LNCaP clone FGC (cell line): ENCODE data around the gene POU6F2.

Experiments used
- DNase-seq: peaks from one replicate; pipeline ENCODE4 v3.0.0-alpha.2; 2011; ENCODE audit warnings: low read depth
- H3K4me3 ChIP-seq: 2 replicates; pipeline ENCODE4 v1.5.1; 2011; ENCODE audit warnings: mild to moderate bottlenecking, low read depth, low read length, control low read depth
- TF ChIP-seq, protein P1 (sequence below): IDR thresholded peaks from 2 replicates; pipeline ENCODE4 v1.5.1; 2012; ENCODE audit warnings: mild to moderate bottlenecking; ENCODE audit not compliant: control insufficient read depth, insufficient read depth; ENCODE audit errors: extremely low read depth

The POU6F2 gene

GRCh38 chr7:39221901-39222300 lies 244.2 kb downstream of the POU6F2 start:
- no peak overlapping the region for H3K4me3 ChIP-seq
- TF ChIP-seq, protein P1, sequence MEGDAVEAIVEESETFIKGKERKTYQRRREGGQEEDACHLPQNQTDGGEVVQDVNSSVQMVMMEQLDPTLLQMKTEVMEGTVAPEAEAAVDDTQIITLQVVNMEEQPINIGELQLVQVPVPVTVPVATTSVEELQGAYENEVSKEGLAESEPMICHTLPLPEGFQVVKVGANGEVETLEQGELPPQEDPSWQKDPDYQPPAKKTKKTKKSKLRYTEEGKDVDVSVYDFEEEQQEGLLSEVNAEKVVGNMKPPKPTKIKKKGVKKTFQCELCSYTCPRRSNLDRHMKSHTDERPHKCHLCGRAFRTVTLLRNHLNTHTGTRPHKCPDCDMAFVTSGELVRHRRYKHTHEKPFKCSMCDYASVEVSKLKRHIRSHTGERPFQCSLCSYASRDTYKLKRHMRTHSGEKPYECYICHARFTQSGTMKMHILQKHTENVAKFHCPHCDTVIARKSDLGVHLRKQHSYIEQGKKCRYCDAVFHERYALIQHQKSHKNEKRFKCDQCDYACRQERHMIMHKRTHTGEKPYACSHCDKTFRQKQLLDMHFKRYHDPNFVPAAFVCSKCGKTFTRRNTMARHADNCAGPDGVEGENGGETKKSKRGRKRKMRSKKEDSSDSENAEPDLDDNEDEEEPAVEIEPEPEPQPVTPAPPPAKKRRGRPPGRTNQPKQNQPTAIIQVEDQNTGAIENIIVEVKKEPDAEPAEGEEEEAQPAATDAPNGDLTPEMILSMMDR: no peak
- DNase-seq: no peak

GRCh38 chr7:39228946-39229345 lies 251.2 kb downstream of the POU6F2 start:
- DNase-seq: no peak
- no peak overlapping the region for H3K4me3 ChIP-seq
- TF ChIP-seq, protein P1: no peak

DNA sequence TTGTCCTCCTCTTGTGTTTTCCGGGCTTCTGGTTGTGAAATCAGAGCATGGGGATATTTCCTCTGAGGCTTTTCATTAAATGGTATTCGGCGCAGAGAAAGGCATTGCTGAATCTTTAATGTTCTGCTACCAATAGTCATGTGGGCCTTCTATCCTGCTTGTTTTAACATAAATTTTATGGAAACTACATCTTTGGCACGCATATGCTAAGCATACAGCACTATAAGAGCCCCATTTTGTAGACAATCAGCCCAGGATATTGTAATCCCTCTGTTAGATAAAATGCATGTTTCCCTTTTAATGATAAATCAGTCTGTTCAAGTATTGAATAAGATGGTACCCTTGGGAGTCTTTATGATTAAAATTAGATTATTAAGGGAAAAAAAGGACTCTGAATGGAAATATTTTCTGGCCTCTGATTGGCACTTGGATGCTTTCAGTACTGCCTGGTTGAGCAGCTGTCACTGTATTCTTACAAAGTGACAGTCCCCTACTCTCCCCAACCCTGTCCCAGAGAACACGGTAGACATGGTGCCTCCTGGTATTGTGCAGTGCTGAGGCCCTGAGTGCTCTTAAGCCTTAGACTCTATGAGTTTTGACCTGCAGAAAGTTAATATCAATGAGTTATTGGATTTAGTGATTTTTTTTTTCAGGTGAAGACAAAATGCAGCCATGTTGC lies 256.3 kb downstream of the POU6F2 start:
- TF ChIP-seq, protein P1: no peak
- DNase-seq: no peak
- H3K4me3 ChIP-seq: no peak overlapping the region

DNA sequence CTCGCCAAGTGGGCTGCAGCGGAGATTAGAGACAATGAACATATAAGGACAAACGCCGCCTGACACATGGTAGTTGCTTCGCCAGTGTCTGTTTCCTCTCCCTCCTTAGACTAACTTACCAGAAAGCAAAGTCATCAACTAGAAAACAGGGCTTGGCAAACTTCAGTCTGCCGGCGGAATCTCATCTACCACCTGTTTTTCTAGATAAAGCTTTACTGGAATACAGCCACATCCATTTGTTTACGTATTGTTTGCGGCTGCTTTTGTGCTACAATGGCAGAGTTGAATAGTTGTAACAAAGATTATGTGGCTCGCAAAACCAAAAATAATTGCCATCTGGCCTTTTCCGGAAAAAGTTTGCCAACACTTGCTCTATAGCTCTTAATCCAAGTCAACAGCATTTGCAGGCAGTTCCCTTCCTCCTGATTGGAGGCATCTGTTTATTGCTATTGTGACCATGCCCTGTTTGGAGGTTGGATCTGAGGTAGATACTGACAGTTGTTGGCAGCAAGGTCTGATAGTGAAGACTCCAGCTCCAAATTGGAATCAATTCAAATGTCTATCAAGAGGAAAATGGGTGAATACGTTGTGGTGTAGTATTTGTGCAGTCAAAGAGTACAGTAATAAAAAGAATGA lies 260.6 kb downstream of the POU6F2 start:
- DNase-seq: no peak
- TF ChIP-seq, protein P1: no peak
- no peak overlapping the region for H3K4me3 ChIP-seq

DNA sequence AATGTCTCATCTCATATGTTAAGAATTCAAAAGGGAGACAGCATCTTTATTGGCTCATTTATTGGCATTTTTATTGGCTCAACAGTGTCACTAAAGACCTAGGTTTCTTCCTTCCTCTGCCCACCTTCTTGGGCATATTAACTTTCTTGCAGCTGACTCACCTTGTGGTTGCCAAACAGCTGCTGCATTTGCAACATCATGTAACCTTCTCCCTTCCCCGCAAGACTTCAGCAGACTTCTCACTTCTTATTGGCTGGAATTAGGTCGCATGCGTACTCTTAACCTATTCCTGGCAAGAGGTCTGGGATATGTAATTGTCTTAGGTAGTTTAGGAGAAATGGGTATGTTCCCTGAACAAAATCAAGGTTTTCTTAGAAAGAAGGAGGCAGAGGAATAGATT lies 263.2 kb downstream of the POU6F2 start:
- no peak for DNase-seq
- no peak overlapping the region for H3K4me3 ChIP-seq
- TF ChIP-seq, protein P1: no peak

GRCh38 chr7:39247576-39247975 lies 269.9 kb downstream of the POU6F2 start:
- DNase-seq: no peak
- H3K4me3 ChIP-seq: no peak overlapping the region
- TF ChIP-seq, protein P1: no peak

DNA sequence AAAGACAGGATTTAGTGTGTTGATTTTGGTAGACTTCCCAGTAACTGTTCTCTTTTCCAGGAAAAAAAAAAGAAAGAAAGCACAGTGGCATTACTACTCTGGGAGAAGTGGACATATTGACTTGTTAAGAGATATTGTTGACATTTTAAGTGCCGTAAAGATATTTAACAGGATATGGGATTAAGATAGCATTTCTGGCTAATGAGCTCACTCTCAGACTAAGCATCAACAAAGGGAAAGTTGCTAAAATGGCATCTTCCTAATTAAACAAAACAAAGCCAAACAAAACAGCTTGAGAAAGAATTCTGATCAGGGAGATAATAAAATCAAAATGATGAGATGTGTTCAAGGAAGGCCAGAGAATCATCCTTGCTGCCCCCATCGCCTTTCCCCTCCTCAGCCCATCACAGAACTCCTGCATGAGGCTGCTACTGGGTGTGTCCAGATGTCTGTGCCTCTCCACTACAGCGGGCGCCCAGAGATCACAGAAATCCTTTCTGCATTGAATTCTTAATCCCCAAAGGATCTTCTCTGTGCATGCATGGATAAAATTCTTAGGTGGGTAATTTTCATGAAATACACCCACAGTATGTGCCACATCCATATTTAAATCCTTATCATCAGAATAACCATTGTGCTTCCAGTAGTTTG lies 270.5 kb downstream of the POU6F2 start:
- peak; percentile 75 for DNase-seq
- H3K4me3 ChIP-seq: no peak overlapping the region
- TF ChIP-seq, protein P1: no peak
